Ovary (tissue), 9 donors: ENCODE data around the gene SUGCT. TPM values are rescaled to one million over a fixed set of nuclear protein-coding genes. Genes with fewer than 3 reads are reported as not detected.

Experiments used
- DNase-seq, 5 donors: peaks; one replicate each; pipeline ENCODE4 v3.0.0-alpha.2; 2019 to 2020
- H3K27ac ChIP-seq, 2 donors: fragments of 200-600 bp; one replicate each; pipeline versions ENCODE4 v1.5.1 to v1.8.0; 2019 to 2022
- H3K27me3 ChIP-seq: fragments of 200-600 bp; one replicate; pipeline ENCODE4 v1.8.0; 2022
- H3K36me3 ChIP-seq: fragments of 200-600 bp; sonication (generic); one replicate; pipeline ENCODE4 v1.5.1; 2019
- H3K4me1 ChIP-seq: one replicate; pipeline ENCODE4 v1.8.1; 2013; ENCODE audit warnings: mild to moderate bottlenecking, moderate library complexity; ENCODE audit not compliant: insufficient read depth
- H3K4me3 ChIP-seq: fragments of 200-600 bp; sonication (generic); one replicate; pipeline ENCODE4 v1.5.1; 2017
- H3K9me3 ChIP-seq, 2 donors: fragments of 200-600 bp in 1 of 2; sonication (generic) in 1 of 2; one replicate each; pipeline versions ENCODE4 v1.5.1 to v1.8.1; 2013 to 2019; ENCODE audit warnings: mild to moderate bottlenecking in 1 of 2, moderate library complexity in 1 of 2
- CTCF ChIP-seq, 3 donors: fragments of 450-650 bp in 2 of 3; fragments of 200-600 bp in 1 of 3; IDR thresholded peaks; one replicate each; pipeline versions ENCODE4 v1.5.1 to v1.8.0; 2016 to 2022; ENCODE audit warnings: antibody characterized with exemption in 3 of 3, mild to moderate bottlenecking in 1 of 3
- EP300 ChIP-seq: sonication (generic); formaldehyde crosslinking; IDR thresholded peaks from one replicate; pipeline ENCODE4 v1.6.1; 2017; ENCODE audit warnings: antibody characterized with exemption
- POLR2A ChIP-seq: fragments of 450-650 bp; IDR thresholded peaks from one replicate; pipeline ENCODE4 v1.6.1; 2017; ENCODE audit warnings: antibody characterized with exemption, mild to moderate bottlenecking, moderate library complexity
- WGBS, 3 donors: extraction: QIAGEN DNeasy Blood & Tissue Kit in 1 of 3; methylation state at CpG; one replicate each; pipeline versions ENCODE4 v1.1.5 to v1.1.7; 2013 to 2017; 5-methylcytosine and 5-hydroxymethylcytosine counted together
- intact Hi-C, 4 donors: fragments of 100-400 bp; cut with DNase I; formaldehyde crosslinking; loops; one replicate each; pipeline versions ENCODE4 v1.11.0 to v1.15.1; 2022 to 2023
- polyA plus RNA-seq, 2 donors: library from polyadenylated mRNA; stranded (reverse); fragments of 200-250 nt in 1 of 2; fragments of 350-450 nt in 1 of 2; fragmentation: Illumina TruSeq in 1 of 2; extraction: RNeasy Lipid Tissue Mini Kit (QIAGEN cat#74804) in 1 of 2; gene quantifications; one replicate each; pipeline ENCODE4 v1.2.3, GENCODE V29; 2013 to 2014
- total RNA-seq, 7 donors: library from RNA; depleted of rRNA in 2 of 7; stranded (reverse); fragments of >200 nt in 2 of 7; fragmentation: NEBNext Ultra II Directional in 3 of 7; extraction: Animal tissue kit (Norgen Biotek cat#: 25700) in 3 of 7; gene quantifications; one replicate each; pipeline versions ENCODE4 v1.1.0 to v1.2.4, GENCODE V29; 2016 to 2023
- donor health status: DM: no; HTN: no; CAD: no; lungs with moderate emphysema.
- donor health status: DM: no; HTN: no; CAD: no.
- donor health status: Bipolar disorder and iron deficiency.
- donor health status: DM: yes; HTN: yes; CAD: no.
- donor health status: DM: no; HTN: no; CAD: no.
- donor health status: DM: yes; HTN: yes; CAD: no.

SUGCT gene
- total and polyA plus RNA-seq, 9 donors = 3.4 to 9.3 (median 7.8) TPM

GRCh38 chr7:40474790-40475680 lies 340.2 kb downstream of the SUGCT start:
- H3K4me1 ChIP-seq = no peaks in the 10 kb centered on the region
- H3K36me3 ChIP-seq = no peaks in the 10 kb centered on the region
- no peak for DNase-seq
- no peak overlapping the region for H3K27ac ChIP-seq
- H3K4me3 ChIP-seq = no peak overlapping the region
- no peaks in the 10 kb centered on the region for H3K9me3 ChIP-seq
- intact Hi-C loops = no loop called here
- TF ChIP-seq CTCF (IDR thresholded peaks at IDR 0.05) (no peak), EP300 (no peak), POLR2A (no peak)
- WGBS, 3 donors = 90 to 93% (median 91%) methylated on average over 8 of the region's 8 CpGs
- no peaks in the 10 kb centered on the region for H3K27me3 ChIP-seq

GRCh38 chr7:40475681-40475982 lies 340.8 kb downstream of the SUGCT start:
- no peak overlapping the region for H3K27ac ChIP-seq
- no peak overlapping the region for H3K4me3 ChIP-seq
- no peaks in the 10 kb centered on the region for H3K9me3 ChIP-seq
- H3K4me1 ChIP-seq = no peaks in the 10 kb centered on the region
- WGBS, 3 donors = 73 to 80% (median 73%) methylated on average over 1 of the region's 1 CpG
- DNase-seq = no peak
- TF ChIP-seq CTCF (IDR thresholded peaks at IDR 0.05) = no peak
- TF ChIP-seq POLR2A = no peak
- no peak for TF ChIP-seq EP300
- intact Hi-C loops = no loop called here
- no peaks in the 10 kb centered on the region for H3K36me3 ChIP-seq
- H3K27me3 ChIP-seq = no peaks in the 10 kb centered on the region

DNA sequence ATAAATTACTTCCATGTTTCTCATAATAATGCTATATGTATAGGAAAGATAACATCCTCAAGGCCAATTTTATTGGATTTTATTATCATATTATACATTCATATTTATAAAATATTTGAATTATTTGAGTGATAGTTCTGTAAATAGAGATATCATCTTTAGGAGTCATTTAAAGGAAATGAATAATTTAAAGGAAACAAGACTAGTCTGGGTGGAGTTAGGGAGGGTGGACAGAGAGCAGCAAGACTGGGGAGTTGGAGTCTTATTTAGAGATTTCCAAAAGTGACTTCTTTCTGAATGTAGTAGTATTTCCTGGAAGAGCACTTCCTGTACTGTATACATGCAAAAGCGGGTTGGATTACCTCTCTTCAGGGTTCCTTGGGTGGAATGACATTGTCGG lies 342.3 kb downstream of the SUGCT start:
- H3K9me3 ChIP-seq = no peaks in the 10 kb centered on the region
- H3K27ac ChIP-seq = no peak overlapping the region
- H3K27me3 ChIP-seq = no peaks in the 10 kb centered on the region
- intact Hi-C loops = no loop called here
- H3K4me1 ChIP-seq = no peaks in the 10 kb centered on the region
- no peak overlapping the region for H3K4me3 ChIP-seq
- 90 to 96% (median 95%) methylated on average over 2 of the region's 2 CpGs for whole genome bisulfite sequencing, 3 donors
- TF ChIP-seq EP300 (no peak), CTCF (IDR thresholded peaks at IDR 0.05) (no peak), POLR2A (no peak)
- no peak for DNase-seq
- no peaks in the 10 kb centered on the region for H3K36me3 ChIP-seq

DNA sequence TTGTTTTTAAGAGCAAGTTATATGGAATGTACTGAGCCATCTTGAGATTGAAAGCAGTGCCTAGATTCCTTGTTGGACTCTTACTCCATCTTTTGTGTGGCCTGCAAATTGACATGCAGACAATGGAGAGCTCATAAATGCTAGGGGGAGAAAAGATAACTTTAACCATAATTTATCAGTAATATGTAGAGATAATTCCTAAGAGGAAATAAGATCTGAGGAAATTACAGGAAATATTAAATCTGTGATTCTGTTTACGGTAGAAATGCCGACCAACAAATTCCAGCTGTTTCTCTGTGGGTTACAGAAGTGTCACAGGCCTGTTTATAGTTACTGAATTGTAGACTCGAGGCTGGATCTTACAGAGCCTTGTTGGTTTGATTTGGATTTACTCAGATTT lies 348.0 kb downstream of the SUGCT start:
- intact Hi-C loops = no loop called here

More for the DNA sequence above, 348.0 kb downstream of the SUGCT start:
- no peak overlapping the region for H3K27ac ChIP-seq
- no peak overlapping the region for H3K4me3 ChIP-seq
- no peaks in the 10 kb centered on the region for H3K36me3 ChIP-seq
- H3K27me3 ChIP-seq = no peaks in the 10 kb centered on the region
- WGBS, 3 donors = 25 to 35% (median 31%) methylated on average over 3 of the region's 3 CpGs
- no peak for DNase-seq
- no peaks in the 10 kb centered on the region for H3K9me3 ChIP-seq
- H3K4me1 ChIP-seq = no peaks in the 10 kb centered on the region
- TF ChIP-seq EP300 = no peak
- no peak for TF ChIP-seq CTCF (IDR thresholded peaks at IDR 0.05)
- no peak for TF ChIP-seq POLR2A
